ENCODE results near the gene BEND2.

GRCh38 chrX:18126971-18127370 lies 93.7 kb downstream of the BEND2 start:
- TF ChIP-seq, protein P1, sequence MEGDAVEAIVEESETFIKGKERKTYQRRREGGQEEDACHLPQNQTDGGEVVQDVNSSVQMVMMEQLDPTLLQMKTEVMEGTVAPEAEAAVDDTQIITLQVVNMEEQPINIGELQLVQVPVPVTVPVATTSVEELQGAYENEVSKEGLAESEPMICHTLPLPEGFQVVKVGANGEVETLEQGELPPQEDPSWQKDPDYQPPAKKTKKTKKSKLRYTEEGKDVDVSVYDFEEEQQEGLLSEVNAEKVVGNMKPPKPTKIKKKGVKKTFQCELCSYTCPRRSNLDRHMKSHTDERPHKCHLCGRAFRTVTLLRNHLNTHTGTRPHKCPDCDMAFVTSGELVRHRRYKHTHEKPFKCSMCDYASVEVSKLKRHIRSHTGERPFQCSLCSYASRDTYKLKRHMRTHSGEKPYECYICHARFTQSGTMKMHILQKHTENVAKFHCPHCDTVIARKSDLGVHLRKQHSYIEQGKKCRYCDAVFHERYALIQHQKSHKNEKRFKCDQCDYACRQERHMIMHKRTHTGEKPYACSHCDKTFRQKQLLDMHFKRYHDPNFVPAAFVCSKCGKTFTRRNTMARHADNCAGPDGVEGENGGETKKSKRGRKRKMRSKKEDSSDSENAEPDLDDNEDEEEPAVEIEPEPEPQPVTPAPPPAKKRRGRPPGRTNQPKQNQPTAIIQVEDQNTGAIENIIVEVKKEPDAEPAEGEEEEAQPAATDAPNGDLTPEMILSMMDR (IDR thresholded peaks at IDR 0.05; ENCODE audit: low read depth, low read length), result no peak
- TF ChIP-seq POLR2A (IDR thresholded peaks at IDR 0.05; ENCODE audit: extremely low read depth, insufficient read length), result no peak
- no peak for TF ChIP-seq MAX (IDR thresholded peaks at IDR 0.05; ENCODE audit: low read depth, low read length)
- TF ChIP-seq MYC (IDR thresholded peaks at IDR 0.05; ENCODE audit: low read depth, low read length), result no peak

Measured in NB4 (cell line).